KMS-11 (cell line): ENCODE measurements around the gene CRYBA1.

ENCODE experiments used
- H2AFZ ChIP-seq: fragments of 200-600 bp; sonication (generic); 2 replicates; pipeline ENCODE4 v1.6.1; 2016; ENCODE audit warnings: antibody characterized with exemption, mixed run types, low read depth
- H3K27ac ChIP-seq: fragments of 200-600 bp; sonication (generic); 2 replicates; pipeline ENCODE4 v1.6.1; 2016; ENCODE audit warnings: mild to moderate bottlenecking, mixed run types
- H3K27me3 ChIP-seq: fragments of 200-600 bp; sonication (generic); 2 replicates; pipeline ENCODE4 v1.6.1; 2017; ENCODE audit warnings: mild to moderate bottlenecking, low read depth, mixed run types, moderate library complexity; ENCODE audit not compliant: insufficient read depth
- H3K36me3 ChIP-seq: fragments of 200-600 bp; sonication (generic); 2 replicates; pipeline ENCODE4 v1.6.1; 2017; ENCODE audit warnings: mild to moderate bottlenecking, mixed run types; ENCODE audit not compliant: insufficient read depth
- H3K4me1 ChIP-seq: fragments of 200-600 bp; sonication (generic); 2 replicates; pipeline ENCODE4 v1.6.1; 2016; ENCODE audit warnings: mild to moderate bottlenecking, low read depth, mixed run types; ENCODE audit not compliant: poor library complexity, severe bottlenecking
- H3K4me2 ChIP-seq: fragments of 200-600 bp; sonication (generic); 2 replicates; pipeline ENCODE4 v1.7.0; 2016; ENCODE audit warnings: mild to moderate bottlenecking, mixed run types
- H3K4me3 ChIP-seq: fragments of 200-600 bp; sonication (generic); IDR thresholded peaks from 2 replicates; pipeline ENCODE4 v1.6.1; 2017; ENCODE audit warnings: low read depth, low read length, mixed read lengths; ENCODE audit not compliant: insufficient read depth
- H3K79me2 ChIP-seq: fragments of 200-600 bp; sonication (generic); 2 replicates; pipeline ENCODE4 v1.6.1; 2016; ENCODE audit warnings: low read depth, mixed run types; ENCODE audit not compliant: insufficient read depth
- H3K9ac ChIP-seq: fragments of 200-600 bp; sonication (generic); 2 replicates; pipeline ENCODE4 v1.6.1; 2016; ENCODE audit warnings: mild to moderate bottlenecking, mixed run types
- H4K20me1 ChIP-seq: fragments of 200-600 bp; sonication (generic); 2 replicates; pipeline ENCODE4 v1.6.1; 2016; ENCODE audit warnings: mild to moderate bottlenecking, mixed run types; ENCODE audit not compliant: insufficient read depth
- CTCF ChIP-seq: fragments of 200-600 bp; sonication (generic); conservative IDR thresholded peaks from 2 replicates; pipeline ENCODE4 v1.6.1; 2017; ENCODE audit warnings: low read depth, mild to moderate bottlenecking, antibody characterized with exemption, low read length, moderate library complexity, mixed read lengths

CRYBA1 gene

GRCh38 chr17:29243792-29244191 is 2.9 kb upstream of the CRYBA1 start:
- Histone ChIP-seq H3K4me1 (no peaks in the 10 kb centered on the region), H3K36me3 (no peaks in the 10 kb centered on the region), H2AFZ (no peak overlapping the region), H3K4me3 (no peak overlapping the region), H3K79me2 (no peaks in the 10 kb centered on the region), H3K27me3 (no peaks in the 10 kb centered on the region), H3K27ac (no peak overlapping the region), H3K4me2 (no peak overlapping the region), H3K9ac (no peak overlapping the region), H4K20me1 (no peaks in the 10 kb centered on the region)
- peak; percentile 39; the same call in 1 of the 2 replicates for TF ChIP-seq CTCF

DNA sequence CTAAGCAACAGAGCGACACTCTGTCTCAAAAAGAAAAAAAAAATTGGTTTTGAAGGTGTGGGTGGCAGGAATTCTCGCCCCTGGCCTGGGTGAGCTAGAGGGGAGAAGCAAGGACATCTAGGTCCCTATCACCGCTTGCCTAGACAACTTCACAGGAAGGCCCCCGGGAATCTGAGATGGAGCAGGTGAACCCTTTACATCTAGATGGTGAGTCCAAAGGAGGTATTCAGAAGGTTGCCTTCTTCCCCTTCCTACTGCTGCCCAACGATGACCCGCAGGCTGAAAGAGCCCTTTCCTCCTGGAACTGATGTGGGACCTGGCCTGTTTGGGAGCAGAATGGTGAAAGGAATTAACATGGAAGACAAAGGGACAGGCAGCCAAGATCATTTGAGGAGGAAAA is 1.3 kb upstream of the CRYBA1 start:
- no peak overlapping the region for H2AFZ ChIP-seq
- TF ChIP-seq CTCF, result no peak

DNA sequence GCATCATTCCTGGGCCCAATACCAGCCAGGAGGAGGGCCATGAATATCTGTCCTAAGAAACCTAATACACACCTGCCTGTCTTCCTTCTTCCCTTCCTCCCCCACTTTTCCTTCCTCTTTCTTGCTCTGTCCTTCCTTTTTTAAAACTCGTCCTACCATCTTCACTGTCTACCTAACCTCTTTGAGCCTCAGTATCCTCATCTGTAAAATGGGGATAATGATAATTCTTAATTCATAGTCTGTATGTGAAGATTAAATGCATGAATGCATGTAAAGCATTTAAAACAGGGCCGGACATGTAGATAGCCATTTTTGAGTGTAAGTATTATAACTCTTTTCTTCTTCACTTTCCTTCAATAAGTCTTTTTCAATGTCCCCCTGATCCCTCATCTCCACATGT is 560 bp downstream of the CRYBA1 start:
- no peak overlapping the region for H2AFZ ChIP-seq
- no peak overlapping the region for H3K27ac ChIP-seq
- no peaks in the 10 kb centered on the region for H3K27me3 ChIP-seq
- no peak overlapping the region for H3K4me2 ChIP-seq
- no peak for TF ChIP-seq CTCF
- H3K4me3 ChIP-seq, result no peak overlapping the region
- no peaks in the 10 kb centered on the region for H3K79me2 ChIP-seq
- H3K4me1 ChIP-seq, result no peaks in the 10 kb centered on the region
- H3K36me3 ChIP-seq, result no peaks in the 10 kb centered on the region
- H4K20me1 ChIP-seq, result no peaks in the 10 kb centered on the region
- H3K9ac ChIP-seq, result no peak overlapping the region

More for the DNA sequence above, 1.3 kb upstream of the CRYBA1 start:
- Histone ChIP-seq H3K4me2 (no peak overlapping the region), H3K4me1 (no peaks in the 10 kb centered on the region), H3K9ac (no peak overlapping the region), H3K4me3 (no peak overlapping the region), H3K27me3 (no peaks in the 10 kb centered on the region), H3K36me3 (no peaks in the 10 kb centered on the region), H4K20me1 (no peaks in the 10 kb centered on the region), H3K79me2 (no peaks in the 10 kb centered on the region), H3K27ac (no peak overlapping the region)

- no peak overlapping the region for H3K4me3 ChIP-seq
- TF ChIP-seq CTCF, result no peak
- no peak overlapping the region for H3K4me2 ChIP-seq
- H3K9ac ChIP-seq, result no peak overlapping the region
- no peaks in the 10 kb centered on the region for H3K79me2 ChIP-seq
- no peak overlapping the region for H3K27ac ChIP-seq
- no peaks in the 10 kb centered on the region for H3K36me3 ChIP-seq
- H3K4me1 ChIP-seq, result no peaks in the 10 kb centered on the region
- no peaks in the 10 kb centered on the region for H4K20me1 ChIP-seq
- H2AFZ ChIP-seq, result no peak overlapping the region
- no peaks in the 10 kb centered on the region for H3K27me3 ChIP-seq
These were observed 2.2 kb downstream of the CRYBA1 start for GRCh38 chr17:29248845-29249244.

DNA sequence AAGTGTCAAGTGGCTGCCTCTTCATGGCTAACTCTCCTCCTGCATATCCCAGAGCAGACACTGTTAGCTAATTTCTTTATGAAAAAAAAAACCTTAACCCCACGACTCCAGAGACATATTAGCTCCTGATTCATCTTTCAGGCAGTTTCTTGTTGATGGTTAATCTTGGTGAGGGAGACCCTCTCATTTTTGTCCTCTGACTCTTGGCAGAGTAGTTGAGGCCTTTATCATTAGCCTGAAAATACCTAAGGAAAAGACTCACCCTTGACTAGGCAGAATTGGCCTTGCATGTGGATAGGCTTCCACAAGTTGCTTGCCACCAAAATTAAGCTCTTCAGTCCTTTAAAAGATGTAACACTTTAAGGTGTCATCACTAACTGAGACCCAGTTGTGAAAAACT is 4.0 kb downstream of the CRYBA1 start:
- H3K4me3 ChIP-seq, result no peak overlapping the region
- no peaks in the 10 kb centered on the region for H3K36me3 ChIP-seq
- H3K9ac ChIP-seq, result no peak overlapping the region
- TF ChIP-seq CTCF, result no peak
- no peak overlapping the region for H2AFZ ChIP-seq
- H3K27ac ChIP-seq, result no peak overlapping the region
- no peaks in the 10 kb centered on the region for H3K27me3 ChIP-seq
- H4K20me1 ChIP-seq, result no peaks in the 10 kb centered on the region
- no peaks in the 10 kb centered on the region for H3K79me2 ChIP-seq
- H3K4me1 ChIP-seq, result no peaks in the 10 kb centered on the region
- H3K4me2 ChIP-seq, result no peak overlapping the region
